Posterior cingulate gyrus (tissue), 11 donors: Measurements from ENCODE around the gene PDXK.
A peak's percentile ranks its signal among the peaks of the same experiment; 100 is the strongest.
"Not testable (repeated sequence)": the region's sequence is repeated elsewhere in the genome, so short reads cannot be mapped to it uniquely, and the experiment has no call there.

Experiments used
- DNase-seq, 10 donors: peaks; one replicate each; pipeline versions ENCODE4 v3.0.0 to v3.0.0-alpha.2; 2020 to 2021; ENCODE audit warnings: mixed read lengths in 3 of 10
- intact Hi-C: fragments of 100-400 bp; cut with DNase I; formaldehyde crosslinking; loops from one replicate; pipeline ENCODE4 v1.15.1; 2023

Gene PDXK

DNA sequence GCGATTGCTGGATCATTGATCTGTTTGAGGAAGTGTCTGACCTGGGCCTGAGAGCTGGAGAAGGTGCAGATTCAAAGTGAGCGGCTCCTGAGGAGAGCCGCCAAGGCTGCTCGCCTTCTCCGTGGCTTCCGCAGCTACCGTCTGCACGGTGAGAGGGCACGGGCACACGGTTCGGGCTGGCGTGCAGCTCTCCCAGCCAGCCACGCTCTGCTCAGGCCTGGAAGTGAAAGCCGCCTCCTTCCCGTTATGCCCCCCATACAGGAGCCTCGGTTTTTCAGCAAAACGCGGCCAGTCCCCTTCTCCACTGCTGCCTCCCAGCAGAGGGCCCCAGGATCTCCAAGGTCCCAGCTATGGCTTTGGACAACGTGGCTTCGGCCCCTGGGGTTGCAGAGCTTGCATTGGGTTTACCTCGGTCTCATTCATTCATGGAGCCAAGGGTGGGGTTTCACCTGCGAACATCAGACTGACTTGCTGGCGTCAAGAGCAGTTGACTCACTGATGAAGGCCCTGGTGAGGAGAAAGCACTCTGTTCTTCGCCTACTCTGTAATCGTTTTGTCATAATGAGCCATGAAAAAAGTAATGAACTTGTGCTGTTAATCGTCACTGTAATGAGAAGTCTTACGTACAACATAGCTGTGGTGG is 24.4 kb upstream of the PDXK start:
- DNase-seq = peak in 2 of 10 donors; percentile 51 to 61
- intact Hi-C loops = no loop called here

DNA sequence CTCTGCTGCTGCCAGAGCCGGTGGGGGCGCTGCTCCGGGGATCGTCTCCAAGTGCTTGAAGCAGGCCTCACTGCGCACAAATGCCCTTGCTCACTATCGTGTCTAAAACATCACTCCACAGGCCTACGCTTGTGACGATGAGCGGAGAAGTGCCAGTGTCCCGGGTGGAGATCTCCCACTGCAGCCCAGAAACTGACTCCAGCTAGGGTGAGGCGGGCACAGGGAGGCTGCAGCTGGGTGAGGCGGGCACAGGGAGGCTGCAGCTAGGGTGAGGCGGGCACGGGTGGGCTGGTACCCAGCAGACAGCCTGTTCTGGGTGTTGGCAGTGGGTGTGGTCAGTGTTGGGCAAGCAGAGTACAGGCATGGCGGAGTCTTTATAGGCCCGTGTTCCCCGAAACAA is 22.7 kb upstream of the PDXK start:
- intact Hi-C loops = no loop called here
- DNase-seq = peak in 2 of 10 donors; percentile 70 to 77

DNA sequence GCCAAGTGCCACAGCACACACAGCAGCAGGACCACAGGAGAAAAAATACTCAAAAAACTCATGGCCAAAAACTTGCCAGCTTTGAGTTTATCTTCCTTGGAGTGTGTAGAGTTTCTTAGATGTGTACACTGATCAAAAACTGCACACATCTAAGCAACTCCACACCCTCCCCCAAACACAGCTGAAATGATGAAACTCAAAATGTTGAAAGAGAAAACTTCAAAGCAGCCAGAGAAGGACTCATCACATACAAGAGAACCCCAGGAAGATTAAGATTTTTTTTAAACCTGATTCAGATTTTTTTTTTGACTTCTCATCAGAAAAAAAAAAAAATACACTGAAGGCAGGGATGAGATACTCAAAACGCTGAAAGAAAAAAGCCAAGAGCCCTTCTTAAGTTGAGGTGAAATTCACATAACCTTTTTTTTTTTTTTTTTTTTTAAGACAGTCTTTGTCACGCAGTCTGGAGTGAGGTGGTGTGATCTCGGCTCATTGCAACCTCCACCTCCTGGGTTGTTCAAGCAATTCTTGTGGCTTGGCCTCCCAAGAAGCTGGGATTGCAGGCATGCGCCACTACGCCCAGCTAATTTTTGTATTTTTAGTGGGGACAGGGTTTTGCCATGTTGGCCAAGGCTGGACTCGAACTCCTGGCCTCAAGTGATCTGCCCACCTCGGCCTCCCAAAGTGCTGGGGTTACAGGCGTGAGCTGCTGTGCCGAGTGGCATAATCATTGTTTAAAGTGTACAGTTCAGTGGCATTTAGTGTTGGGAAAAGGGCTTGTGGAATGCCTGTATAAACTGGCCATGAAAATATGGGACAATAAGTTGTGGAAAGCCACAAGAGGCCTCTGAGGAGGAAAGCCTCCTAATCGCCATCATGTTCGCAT is 20.9 kb upstream of the PDXK start:
- peak in 2 of 10 donors; percentile 24 to 55 for DNase-seq

DNA sequence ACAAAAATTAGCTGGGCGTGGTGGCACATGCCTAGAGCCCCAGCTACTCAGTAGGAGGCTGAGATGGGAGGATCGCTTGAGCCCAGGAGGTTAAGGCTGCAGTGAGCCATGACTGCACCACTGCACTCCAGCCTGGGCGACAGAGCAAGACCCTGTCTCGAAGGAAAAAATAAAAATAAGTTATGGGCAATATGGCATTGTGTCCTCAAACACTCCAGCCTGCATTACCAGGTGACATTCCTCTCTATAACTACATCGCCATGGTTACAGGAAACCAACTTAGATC is 19.5 kb upstream of the PDXK start:
- intact Hi-C loops, DNase-seq: not testable (repeated sequence)

More for the DNA sequence above, 20.9 kb upstream of the PDXK start:
- intact Hi-C loops = no loop called here

DNA sequence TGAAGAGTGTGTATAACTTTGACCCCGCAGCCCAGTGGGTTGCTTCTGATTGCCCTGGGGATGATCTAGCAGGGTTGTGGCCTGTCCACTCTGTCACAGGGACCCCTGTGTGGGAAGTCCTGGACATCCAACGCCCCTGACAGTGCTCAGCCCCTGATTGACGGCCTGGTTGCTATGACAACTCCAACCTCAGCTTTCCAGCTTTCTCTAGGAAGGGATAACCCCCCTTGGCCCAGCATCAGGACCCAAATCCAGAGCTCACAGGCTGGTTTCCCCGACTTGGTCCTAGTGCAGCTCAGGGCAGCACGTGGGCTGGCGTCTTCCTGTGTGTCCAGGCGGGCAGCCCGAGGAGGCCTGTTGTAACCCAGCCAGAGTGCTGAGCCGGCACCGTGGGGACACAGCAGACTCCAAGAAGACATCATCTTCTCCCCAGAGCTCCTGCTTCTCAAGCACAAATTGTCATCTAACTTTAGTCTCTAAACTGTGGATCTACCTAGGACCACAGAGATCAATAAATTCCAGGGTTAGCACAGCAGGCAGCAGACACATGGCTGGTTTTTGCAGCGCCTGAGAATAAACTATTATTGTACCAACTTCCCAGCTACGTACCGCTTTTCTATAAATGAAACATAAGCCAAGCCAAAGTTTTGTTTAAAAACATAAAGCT is 18.9 kb upstream of the PDXK start:
- peak in 3 of 10 donors; percentile 69 to 75 (median 75) for DNase-seq
- intact Hi-C loops = no loop called here

DNA sequence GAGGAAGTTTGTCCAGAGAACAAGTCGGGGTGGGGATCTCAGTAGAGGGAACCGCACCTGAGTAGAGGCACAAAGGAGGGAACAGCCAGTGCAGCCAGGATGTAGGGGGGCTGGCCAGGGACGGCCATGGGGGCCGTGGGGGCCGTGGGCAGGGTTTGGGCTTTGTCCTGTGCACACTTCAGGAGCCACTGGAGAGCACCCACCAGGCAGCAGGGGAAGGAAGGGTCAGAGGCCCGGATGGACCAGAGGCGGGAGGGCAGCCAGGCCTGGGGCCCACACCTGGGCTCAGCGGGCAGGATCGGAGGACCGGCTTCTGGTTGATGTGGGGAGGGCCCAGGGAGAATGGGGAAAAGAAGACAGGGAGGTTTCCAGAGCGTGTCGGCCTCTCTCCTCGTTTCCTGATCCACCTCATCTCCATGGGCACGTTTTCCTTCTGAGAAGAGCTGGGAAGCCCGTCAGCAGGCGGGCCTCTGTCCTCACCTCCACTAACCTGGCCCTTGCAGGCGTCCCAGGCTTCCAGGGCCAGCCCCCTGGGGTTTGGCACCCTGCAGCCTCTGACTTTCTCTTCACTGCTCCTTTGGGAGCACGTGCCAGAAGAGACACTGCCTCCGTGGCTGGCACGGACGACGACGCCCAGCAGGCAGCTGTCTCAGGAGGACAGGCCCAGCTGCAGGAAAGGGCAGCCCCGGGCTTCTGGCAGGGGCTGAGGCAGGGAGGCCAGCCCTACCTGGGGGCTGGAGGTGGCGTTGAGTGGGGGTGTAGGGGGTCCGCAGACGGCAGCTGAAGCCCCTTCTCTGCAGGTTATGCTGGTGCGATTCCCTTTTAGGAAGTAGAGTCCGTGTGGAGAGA is 16.8 kb upstream of the PDXK start:
- intact Hi-C loops = no loop called here
- DNase-seq = peak in 3 of 10 donors; percentile 67 to 68 (median 67)

DNA sequence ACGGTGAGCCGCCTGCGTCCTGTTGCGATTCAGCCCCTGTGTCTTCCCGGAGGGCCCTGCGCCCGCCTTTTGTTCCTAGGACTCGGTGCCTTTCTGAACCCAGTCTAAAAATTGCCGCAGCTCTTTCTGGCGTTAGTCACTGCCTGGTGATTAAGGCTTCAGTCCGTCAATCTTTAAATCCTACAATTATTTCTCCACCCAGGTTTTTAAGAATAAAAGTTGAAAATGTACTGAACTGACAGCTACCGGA is 16.2 kb upstream of the PDXK start:
- intact Hi-C loops = no loop called here
- DNase-seq = no peak

DNA sequence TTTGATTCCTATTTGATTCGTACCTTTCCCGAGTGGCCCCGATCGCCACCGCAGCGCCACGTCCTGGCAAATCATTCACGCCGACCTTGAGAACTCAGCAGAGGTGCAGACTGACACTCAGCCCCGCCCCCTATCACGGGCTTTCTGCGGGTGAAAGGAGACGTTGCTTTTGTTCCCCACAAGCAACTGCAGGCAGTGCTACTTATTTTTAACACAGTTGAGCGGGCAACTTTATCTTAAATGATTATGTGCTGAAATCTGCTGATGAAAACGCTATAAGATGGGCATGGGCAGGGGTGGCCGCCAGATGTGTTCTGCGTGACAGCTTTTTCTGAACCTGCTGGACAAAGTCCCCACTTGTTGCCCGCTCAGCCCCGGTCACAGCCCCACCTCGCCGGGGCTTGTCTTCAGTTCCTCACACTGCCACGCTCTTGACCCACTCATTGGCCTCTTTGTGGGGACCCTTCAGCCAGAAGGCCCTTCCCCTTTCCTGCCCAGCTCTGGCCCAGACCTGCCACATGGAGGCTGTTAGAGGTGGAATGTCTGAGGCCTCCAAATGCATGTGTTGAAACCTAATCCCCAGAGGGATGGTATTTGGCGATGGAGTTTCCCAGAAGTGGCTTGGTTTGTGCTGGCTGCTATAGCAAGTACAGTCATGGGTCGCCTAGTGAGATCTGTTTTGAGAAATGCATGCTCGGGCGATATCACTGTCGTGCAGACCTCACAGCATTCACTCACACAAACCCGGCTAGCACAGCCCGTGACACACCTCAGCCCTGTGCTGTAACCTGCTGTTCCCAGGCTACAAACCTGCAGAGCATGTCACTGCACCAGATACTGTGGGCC is 15.7 kb upstream of the PDXK start:
- intact Hi-C loops = no loop called here
- DNase-seq = peak in 3 of 10 donors; percentile 31 to 76 (median 67)

DNA sequence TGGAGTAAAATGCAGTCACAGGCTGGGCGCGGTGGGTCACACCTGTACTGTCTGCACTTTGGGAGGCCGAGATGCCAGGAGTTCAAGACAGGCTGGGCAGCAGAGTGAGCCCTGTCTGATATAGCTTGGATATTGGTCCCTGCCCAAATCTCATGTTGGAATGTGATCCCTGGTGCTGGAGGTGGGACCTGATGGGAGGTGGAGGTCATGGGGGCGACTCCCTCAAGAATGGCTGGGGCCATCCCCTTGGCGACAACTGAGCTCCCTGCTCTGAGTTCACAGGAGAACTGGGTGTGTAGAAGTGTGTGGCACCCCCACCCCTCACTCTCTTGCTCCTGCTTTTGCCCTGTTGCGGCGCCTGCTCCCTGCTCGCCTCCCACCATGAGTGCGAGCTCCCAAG is 11.5 kb upstream of the PDXK start:
- intact Hi-C loops = no loop called here
- no peak for DNase-seq

DNA sequence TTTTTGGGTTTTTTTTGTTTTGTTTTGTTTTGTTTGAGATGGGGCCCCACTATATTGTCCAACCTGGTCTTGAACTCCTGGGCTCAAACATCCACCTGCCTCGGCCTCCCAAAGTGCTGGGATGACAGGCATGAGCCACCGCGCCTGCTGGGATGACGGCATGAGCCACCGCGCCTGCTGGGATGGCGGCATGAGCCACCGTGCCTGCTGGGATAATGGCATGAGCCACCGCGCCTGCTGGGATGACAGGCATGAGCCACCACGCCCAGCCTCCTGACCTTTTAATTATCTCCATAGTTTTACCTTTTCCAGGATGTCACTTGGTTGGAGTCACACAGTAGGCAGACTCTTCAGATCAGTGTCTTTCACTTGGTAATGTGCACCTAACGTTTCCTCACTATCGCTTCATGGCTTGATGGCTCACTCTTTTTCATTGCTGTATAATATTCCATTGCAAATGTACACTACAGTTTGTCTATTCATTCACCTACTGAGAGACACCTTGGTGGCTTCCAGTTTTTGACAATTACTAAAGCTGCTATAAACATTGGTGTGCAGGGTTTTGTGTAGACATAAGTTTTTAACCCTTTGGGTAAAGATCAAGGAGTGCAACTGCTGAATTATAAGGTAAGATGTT is 10.1 kb upstream of the PDXK start:
- no peak for DNase-seq
- intact Hi-C loops = no loop called here

DNA sequence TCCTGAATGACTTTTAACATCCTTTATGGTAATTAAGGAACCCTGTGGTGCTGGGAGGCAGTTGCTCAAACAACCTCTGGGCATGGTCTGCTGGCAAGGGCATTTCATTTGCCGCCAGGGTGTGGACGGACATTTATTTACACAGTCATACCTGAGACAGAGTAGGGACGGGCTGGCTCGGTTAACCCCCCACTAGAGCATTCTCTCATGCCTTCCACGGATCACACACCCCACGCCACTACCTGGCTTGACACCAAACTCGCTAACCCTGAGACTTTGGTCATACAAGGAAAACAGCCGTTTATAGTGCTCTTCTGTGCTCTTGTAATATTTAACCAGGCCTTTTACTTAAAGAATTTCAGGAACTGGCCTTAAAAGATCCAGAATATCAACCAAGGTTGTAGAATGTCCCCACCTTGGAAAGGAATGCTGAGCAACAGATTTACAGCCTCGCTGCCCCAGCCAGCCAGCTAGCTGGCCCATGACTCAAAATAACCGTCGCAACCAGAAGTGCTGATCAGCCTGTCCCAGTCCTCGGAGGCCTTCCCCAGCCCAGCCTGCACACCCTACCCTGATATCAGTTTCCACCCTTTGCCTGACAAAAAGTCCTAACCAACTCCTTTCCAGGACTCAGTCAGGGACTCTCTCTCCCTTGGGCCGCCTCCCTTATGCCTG is 6.5 kb upstream of the PDXK start:
- peak in 1 of 10 donors; percentile 47 for DNase-seq
- intact Hi-C loops = no loop called here

DNA sequence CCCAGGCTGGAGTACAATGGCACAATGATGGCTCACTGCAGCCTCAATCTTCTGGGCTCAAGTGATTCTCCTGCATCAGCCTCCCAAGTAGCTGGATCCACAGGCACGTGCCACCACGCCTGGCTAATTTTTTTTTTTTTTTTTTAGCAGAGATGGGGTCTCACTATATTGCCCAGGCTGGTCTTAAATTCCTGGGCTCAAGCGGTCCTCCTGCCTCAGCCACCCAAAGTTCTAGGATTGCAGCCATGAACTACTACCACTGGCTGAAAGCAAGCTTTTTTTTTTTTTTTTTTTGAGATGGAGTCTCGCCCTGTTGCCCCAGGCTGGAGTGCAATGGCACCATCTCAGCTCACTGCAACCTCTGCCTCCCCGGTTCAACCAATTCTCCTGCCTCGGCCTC is 5.8 kb upstream of the PDXK start:
- intact Hi-C loops, DNase-seq: not testable (repeated sequence)

DNA sequence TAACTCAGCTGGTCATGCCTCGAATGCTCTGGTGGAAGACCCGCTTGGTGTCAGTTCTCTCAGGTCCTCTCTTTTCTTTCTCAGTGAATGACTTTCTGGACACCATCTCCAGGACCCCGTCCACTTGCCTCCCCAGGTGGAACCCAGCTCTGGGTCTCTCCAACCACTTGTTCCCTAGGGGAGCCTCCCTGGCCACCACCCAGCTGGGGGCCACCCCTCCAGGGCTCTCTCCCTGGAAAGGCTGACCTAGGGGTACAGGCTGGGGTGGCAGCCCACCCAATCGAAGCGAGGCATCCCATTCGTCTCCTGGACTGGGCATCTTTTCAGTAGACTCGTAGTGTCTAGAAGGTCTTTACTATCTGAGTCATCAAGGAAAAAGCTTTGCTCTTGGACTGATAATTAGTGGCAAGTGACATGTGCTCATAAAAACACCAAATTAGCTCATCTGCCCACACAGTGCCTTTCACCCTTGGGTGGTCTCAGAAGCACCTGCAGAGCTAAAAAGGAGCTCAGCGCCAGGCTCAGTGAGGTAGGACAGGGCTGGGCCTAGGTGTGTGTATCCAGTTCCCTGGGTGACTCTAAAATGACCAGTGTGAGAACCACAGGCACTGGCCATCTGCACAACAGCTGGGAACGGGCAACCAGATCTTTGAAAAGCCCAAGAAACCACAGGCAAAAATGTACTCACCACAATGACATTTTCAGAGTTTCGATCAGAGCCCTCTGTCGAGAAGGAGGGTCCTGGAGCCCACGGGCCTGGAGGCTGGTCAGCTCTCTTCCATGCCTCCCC is 2.4 kb upstream of the PDXK start:
- intact Hi-C loops = no loop called here
- no peak for DNase-seq

DNA sequence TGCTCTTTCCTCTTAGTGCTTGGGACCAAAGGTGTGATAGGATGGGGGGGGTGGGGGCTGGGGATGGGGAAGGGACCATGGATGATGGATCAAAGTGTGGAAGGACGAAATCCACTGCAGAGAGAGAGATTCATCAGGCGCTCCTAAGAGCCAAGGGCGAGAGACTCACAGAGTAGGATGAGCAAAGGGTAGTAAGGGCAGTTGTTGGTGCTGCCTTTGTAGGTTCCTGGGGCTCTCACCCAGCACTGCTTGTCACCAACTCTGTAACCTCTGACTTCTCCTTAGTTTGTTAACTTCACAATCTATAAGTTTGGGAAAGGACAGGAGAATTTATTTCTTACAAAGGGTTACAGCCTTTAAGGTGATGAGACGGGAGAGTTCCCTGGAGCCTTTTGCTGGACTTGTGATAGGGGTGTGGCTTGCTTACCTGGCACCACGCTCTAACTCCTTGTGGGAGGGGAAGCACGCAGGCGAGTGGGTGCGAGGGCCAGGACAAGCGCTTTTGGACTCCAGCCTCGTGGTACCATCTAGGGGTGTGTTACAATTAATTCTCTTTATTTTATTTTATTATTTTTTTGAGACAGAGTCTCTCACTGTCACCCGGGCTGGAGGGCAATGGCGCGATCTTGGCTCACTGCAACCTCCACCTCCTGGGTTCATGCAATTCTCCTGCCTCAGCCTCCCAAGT is 1.6 kb upstream of the PDXK start:
- intact Hi-C loops = no loop called here
- DNase-seq = peak in 1 of 10 donors; percentile 56

DNA sequence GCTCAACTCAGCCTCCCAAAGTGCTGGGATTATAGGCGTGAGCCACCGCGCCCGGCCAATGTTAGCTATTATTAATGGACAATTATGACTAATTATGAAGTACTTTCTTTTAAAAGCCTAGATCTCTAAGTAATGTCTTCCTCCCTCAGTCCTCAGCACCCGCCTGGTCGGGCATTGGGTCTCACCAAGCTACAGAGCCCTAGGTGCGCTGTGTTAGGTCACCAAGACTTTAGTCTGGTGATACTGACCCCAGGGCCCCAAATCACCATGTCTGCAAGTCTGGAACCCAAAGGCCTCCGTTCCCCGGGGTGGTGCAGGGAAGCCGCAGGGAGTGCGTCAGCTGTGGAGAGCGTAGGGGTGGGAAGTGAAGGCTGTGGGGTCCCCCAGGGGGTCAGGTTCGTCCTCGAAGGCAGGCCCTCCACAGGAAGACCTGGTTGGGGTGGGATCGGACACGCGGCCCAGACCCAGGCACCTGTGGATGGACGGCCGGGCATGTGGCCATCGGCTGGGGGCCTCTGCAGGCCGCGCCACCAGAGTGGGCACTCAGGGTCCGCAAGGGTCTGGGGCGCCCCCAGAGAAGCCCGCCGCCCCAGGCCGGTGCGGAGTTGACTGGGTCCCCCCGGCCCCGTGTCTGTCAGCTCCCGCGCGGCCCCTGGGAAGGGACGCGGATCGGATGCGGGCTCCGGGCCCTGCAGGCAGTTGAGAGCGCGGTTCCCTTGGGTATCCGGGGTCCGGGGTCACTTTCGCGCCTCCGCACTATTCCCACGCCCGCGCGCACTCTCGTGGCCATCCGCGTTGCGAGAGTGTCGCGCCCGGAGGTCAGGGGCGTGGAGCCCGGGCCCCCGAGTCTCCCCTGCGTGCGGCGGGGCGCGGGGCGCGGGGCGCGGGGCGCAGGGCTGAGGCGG is 710 bp upstream of the PDXK start:
- DNase-seq = peak in 1 of 10 donors; percentile 70
- intact Hi-C loops = no loop called here

DNA sequence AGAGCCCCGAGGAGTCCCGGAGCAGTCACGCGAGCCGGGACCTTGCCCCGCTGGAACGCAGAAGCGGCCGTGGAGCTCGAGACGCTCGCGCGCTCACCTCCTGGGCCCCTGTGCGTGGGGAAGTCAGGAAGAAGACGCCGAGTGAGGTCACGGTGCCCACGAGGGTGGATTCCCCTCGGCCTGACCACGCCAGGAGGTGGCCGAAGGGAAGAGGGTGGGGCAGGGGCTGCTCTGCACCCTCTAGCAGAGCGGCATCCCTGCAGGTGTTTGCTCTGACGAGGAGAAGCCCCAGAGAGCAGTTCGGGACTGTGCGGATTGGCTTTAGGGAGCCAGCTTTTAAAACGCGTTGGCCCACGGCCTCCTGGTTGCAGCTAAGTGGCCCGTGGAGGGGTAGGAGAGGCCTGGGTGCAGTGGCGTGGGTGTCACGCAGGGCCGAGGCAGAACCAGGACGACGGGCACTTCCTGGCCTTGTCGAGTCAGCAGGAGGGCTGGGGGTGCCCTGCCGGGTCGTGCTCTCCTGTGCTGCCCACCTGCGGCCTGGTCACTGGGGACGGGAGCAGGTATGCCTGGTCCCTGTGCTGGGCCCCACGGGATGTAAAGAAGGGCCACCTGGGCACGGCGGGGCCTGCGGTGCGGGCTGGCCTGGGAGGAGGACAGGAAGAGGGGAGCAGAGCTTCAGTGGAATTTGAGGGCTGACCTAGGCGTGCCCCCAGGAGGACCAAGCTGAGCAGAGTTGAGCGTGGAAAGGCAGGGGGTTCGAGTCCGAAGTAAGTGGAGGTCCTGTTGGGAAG is 1.0 kb downstream of the PDXK start:
- DNase-seq = no peak
- intact Hi-C loops = loop anchor here (10.0 kb wide), 1 partner anchor 55 kb away; no protein-coding TSS in a partner anchor
